Mucosa of descending colon (tissue), 3 donors: ENCODE results near the gene ANGPTL1. TPM values are rescaled to one million over a fixed set of nuclear protein-coding genes. Genes with fewer than 3 reads are reported as not detected.

ENCODE experiments used
- ATAC-seq: fragments of 200-7000 bp; cut with Tn5 transposase; one replicate; pipeline ENCODE4 v1.9.1; 2020; ENCODE audit warnings: mild to moderate bottlenecking, moderate library complexity
- DNase-seq, 3 donors: peaks; one replicate each; pipeline ENCODE4 v3.0.0-alpha.2; 2020
- H3K36me3 ChIP-seq: fragments of 200-600 bp; one replicate; pipeline ENCODE4 v1.8.0; 2021; ENCODE audit warnings: low read depth, mild to moderate bottlenecking
- H3K4me1 ChIP-seq: fragments of 200-600 bp; one replicate; pipeline ENCODE4 v1.8.0; 2021; ENCODE audit warnings: low read depth, mild to moderate bottlenecking
- H3K4me3 ChIP-seq: fragments of 200-600 bp; one replicate; pipeline ENCODE4 v1.8.0; 2021; ENCODE audit warnings: mild to moderate bottlenecking
- H3K9me3 ChIP-seq: fragments of 200-600 bp; one replicate; pipeline ENCODE4 v1.8.0; 2021; ENCODE audit warnings: mild to moderate bottlenecking
- intact Hi-C, 2 donors: fragments of 100-400 bp; cut with DNase I in 1 of 2; cut with micrococcal nuclease in 1 of 2; formaldehyde crosslinking; loops; one replicate each; pipeline versions ENCODE4 v1.11.0 to v1.11.1; 2022; cut with DNase I, micrococcal nuclease
- total RNA-seq, 3 donors: library from RNA; stranded (reverse); fragmentation: NEBNext Ultra II Directional in 2 of 3; extraction: Animal tissue kit (Norgen Biotek cat#: 25700) in 2 of 3; gene quantifications; one replicate each; pipeline versions ENCODE4 v1.2.1 to v1.2.4, GENCODE V29; 2021 to 2023
- TF ChIP-seq, protein P1 (sequence below): fragments of 200-600 bp; IDR thresholded peaks from one replicate; pipeline ENCODE4 v1.8.0; 2022; ENCODE audit warnings: antibody characterized with exemption, mild to moderate bottlenecking
- donor health status: DM: no; HTN: no; CAD: no; lungs with moderate emphysema.
- donor health status: DM: no; HTN: no; CAD: no.
- donor health status: DM: no; HTN: yes; CAD: no.

The ANGPTL1 gene
- total RNA-seq, 3 donors from 2014 or later = 2.8 to 98.1 (median 18.4) TPM

DNA sequence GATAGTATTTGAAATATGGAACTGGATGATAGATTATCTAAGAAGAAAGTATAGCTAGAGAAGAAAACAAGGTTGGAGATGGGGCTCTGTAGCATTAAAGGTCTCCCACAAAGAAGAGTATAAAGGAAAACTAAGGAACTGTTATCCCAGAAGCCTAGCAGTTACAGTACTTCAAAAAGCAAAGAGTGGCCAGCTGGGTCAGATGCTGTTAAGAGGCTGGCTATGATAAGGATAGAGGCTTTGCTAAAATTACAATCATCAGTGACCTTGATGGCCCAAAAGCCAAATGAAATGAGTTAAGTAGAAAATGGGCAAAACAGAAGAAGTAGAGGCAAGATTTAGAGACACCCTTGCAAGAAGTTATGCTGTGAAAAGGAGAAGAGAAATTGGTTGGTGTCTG is 25.1 kb upstream of the ANGPTL1 start:
- DNase-seq (no peak), ATAC-seq (no peak)
- TF ChIP-seq, protein P1, sequence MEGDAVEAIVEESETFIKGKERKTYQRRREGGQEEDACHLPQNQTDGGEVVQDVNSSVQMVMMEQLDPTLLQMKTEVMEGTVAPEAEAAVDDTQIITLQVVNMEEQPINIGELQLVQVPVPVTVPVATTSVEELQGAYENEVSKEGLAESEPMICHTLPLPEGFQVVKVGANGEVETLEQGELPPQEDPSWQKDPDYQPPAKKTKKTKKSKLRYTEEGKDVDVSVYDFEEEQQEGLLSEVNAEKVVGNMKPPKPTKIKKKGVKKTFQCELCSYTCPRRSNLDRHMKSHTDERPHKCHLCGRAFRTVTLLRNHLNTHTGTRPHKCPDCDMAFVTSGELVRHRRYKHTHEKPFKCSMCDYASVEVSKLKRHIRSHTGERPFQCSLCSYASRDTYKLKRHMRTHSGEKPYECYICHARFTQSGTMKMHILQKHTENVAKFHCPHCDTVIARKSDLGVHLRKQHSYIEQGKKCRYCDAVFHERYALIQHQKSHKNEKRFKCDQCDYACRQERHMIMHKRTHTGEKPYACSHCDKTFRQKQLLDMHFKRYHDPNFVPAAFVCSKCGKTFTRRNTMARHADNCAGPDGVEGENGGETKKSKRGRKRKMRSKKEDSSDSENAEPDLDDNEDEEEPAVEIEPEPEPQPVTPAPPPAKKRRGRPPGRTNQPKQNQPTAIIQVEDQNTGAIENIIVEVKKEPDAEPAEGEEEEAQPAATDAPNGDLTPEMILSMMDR = no peak
- no peaks in the 10 kb centered on the region for H3K9me3 ChIP-seq
- no peak overlapping the region for H3K4me3 ChIP-seq
- H3K36me3 ChIP-seq = no peaks in the 10 kb centered on the region
- intact Hi-C loops = no loop called here
- H3K4me1 ChIP-seq = no peaks in the 10 kb centered on the region

DNA sequence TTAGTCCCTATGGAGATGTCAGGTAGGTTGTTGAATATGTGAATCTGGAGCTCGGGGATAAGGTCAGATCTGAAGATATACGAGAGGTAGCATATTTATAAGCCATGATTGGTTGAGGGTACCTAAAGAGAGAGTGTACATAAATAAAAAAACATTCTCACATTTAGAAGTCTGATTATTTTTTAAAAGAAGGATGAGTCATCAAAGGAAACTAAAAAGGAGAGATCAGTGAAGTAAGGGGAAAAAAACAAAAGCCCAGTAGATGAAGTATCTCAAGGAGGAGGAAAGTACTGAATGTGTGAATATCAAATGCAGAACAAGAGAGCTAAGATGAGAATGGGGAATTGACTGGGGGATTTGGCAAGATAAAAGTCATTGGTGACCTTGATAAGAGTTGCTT is 15.7 kb upstream of the ANGPTL1 start:
- no peak for DNase-seq
- Histone ChIP-seq H3K4me1 (no peaks in the 10 kb centered on the region), H3K36me3 (no peaks in the 10 kb centered on the region), H3K4me3 (no peak overlapping the region), H3K9me3 (no peaks in the 10 kb centered on the region)
- TF ChIP-seq, protein P1 = no peak
- intact Hi-C loops = no loop called here
- ATAC-seq = no peak

DNA sequence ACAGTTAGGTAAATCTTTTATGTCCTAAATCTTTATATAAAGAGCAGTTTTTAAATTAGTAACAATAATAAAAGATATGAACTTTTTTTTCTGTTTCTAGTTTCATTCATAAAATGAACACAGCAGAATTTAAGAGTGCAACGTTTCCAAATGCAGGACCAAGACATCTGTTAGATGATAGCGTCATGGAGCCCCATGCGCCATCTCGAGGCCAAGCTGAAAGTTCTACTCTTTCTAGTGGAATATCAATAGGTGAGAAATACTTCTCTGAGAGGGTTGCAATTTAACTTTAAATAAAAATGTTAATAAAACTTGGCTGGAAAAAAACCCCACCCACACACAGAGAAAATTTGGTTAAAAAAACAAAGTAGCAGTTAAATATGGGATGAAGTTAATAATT is 15.0 kb upstream of the ANGPTL1 start:
- H3K4me1 ChIP-seq = no peaks in the 10 kb centered on the region
- no peaks in the 10 kb centered on the region for H3K36me3 ChIP-seq
- TF ChIP-seq, protein P1 = no peak
- intact Hi-C loops = no loop called here
- H3K9me3 ChIP-seq = no peaks in the 10 kb centered on the region
- ATAC-seq (no peak), DNase-seq (no peak)
- no peak overlapping the region for H3K4me3 ChIP-seq

DNA sequence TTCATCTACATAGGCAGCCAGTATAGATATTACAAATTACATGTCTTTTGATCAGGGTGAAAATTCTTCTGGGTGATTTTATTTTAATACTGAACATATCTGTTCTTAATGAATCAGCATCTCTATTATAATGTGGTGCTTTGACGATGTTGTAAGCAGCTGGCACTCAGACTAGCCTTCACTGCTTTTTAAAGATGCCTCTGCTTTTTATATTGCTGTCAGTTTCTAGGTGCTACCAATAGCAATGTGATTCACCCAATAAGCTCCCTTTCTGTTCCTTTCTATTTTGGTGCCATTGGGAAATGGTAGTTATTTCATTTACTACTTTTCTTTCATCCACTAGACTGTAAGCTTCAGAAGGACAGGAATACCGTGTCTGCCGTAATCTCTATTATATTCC is 11.1 kb upstream of the ANGPTL1 start:
- no peak for ATAC-seq
- no peaks in the 10 kb centered on the region for H3K36me3 ChIP-seq
- DNase-seq = no peak
- H3K4me3 ChIP-seq = no peak overlapping the region
- no peaks in the 10 kb centered on the region for H3K4me1 ChIP-seq
- intact Hi-C loops = no loop called here
- TF ChIP-seq, protein P1 = no peak
- no peaks in the 10 kb centered on the region for H3K9me3 ChIP-seq

DNA sequence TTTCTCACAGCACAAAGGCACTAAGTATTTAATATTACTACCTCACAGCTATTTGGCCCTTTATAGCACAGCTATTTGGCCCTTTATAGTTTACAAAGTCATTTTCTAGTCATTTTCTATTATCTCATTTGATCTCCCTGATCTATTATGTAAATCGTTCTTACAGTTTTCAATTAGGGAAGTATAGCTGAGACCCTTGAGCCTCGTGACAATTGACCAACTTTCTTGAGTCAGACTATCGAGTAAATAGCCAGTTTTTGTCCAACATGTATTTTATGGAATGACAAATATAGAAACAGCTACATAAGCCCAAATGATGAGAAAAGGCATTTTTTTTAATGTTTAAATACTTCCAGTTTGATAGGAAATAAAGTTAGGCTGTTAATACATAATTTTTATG is 7.0 kb upstream of the ANGPTL1 start:
- TF ChIP-seq, protein P1 = no peak
- no peak for ATAC-seq
- Histone ChIP-seq H3K4me1 (no peaks in the 10 kb centered on the region), H3K9me3 (no peaks in the 10 kb centered on the region), H3K36me3 (no peaks in the 10 kb centered on the region), H3K4me3 (no peak overlapping the region)
- intact Hi-C loops = no loop called here
- DNase-seq = no peak

DNA sequence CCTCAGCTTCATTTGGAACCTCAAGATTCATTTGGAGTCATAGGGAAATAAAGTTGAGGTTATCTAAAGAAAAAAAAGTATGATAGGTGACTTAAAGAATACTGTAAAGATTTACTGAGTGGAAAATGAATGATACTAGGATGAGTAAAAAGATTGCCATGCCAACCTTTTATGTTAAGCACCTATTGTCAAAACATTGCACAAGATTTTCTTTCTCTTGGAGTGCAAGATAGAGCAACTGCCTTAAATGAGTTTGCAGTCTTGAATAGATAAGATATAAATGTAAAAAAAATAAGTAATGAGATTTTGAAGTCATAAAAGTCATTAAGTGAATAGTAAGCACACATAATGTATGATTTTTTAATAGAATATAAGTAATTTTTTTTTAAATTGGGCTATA is 5.1 kb upstream of the ANGPTL1 start:
- TF ChIP-seq, protein P1 = no peak
- H3K4me3 ChIP-seq = no peak overlapping the region
- H3K36me3 ChIP-seq = no peaks in the 10 kb centered on the region
- peaks cover 9% of the 10 kb centered on the region for H3K4me1 ChIP-seq
- intact Hi-C loops = no loop called here
- no peak for ATAC-seq
- no peaks in the 10 kb centered on the region for H3K9me3 ChIP-seq
- DNase-seq = no peak
